Measurements from ENCODE around the gene GARIN3. TPM values are rescaled to one million over a fixed set of nuclear protein-coding genes. Genes with fewer than 3 reads are reported as not detected.
A peak's percentile ranks its signal among the peaks of the same experiment; 100 is the strongest.

The GARIN3 gene
- total RNA-seq, 2 experiments from 2014 or later = not detected

DNA sequence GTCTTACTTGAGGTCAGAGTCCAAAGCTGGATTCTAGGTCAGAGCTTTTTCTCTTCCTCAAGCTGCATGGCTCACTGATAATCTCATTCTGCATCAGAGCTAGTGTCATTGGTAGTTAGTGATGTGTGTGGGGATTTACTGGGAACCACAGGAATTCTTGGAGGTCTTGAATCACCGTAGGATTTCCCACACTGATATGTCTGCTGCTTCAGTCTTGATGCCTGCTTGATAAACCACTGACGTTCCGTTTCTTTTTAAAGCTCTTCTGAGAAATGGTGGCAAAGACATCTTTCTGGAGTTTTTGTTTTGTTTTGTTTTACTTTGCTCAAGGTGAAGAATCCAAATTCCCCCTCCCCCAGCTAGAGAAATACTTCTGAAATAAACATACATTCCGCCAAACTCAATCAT is 1.2 kb upstream of the GARIN3 start:
- Histone ChIP-seq H3K4me2 (ENCODE audit: low read length) (no peak overlapping the region), H3K4me1 (ENCODE audit: insufficient read depth, low read length, poor library complexity, severe bottlenecking) (peaks cover 10% of the 10 kb centered on the region), H3K79me2 (ENCODE audit: insufficient read depth, low read depth, low read length) (no peaks in the 10 kb centered on the region), H3K4me3 (ENCODE audit: low read depth, low read length, poor library complexity, severe bottlenecking) (no peak overlapping the region), H3K27ac (ENCODE audit: low read depth, low read length, poor library complexity, severe bottlenecking) (no peak overlapping the region), H3K9me3 (ENCODE audit: low read length) (peaks cover 5% of the 10 kb centered on the region; the same call in 1 of the 2 replicates), H3K36me3 (ENCODE audit: insufficient read depth, low read length) (no peaks in the 10 kb centered on the region), H2AFZ (ENCODE audit: low read length) (peak overlapping the region; percentile 52; the same call in 1 of the 2 replicates), H3K9me2 (ENCODE audit: insufficient read depth, low read length) (no peaks in the 10 kb centered on the region), H4K20me1 (ENCODE audit: insufficient read depth, low read length) (no peaks in the 10 kb centered on the region)
- no peak for DNase-seq (ENCODE audit: low spot score)
- POLR2A ChIA-PET = interaction anchor here (0.7 to 1.0 kb wide), 2 partner anchors 11 to 203 kb away, joined by 3 to 7 read pairs; no protein-coding TSS in a partner anchor
- TF ChIP-seq EZH2phosphoT487 (IDR thresholded peaks at IDR 0.05; ENCODE audit: borderline replicate concordance, low read depth, low read length) (no peak), CTCF (conservative IDR thresholded peaks at IDR 0.05; ENCODE audit: low read length) (no peak)
- CTCF ChIA-PET (ENCODE audit: unreplicated experiment) = no interaction called here
- intact Hi-C loops (cut with micrococcal nuclease; ENCODE audit: unreplicated experiment) = no loop called here
- no TSS peak for BruUV-seq (replicated peaks)

- no peak overlapping the region for H3K4me2 ChIP-seq (ENCODE audit: low read length)
- H3K4me1 ChIP-seq (ENCODE audit: insufficient read depth, low read length, poor library complexity, severe bottlenecking) = no peaks in the 10 kb centered on the region
- H3K79me2 ChIP-seq (ENCODE audit: insufficient read depth, low read depth, low read length) = no peaks in the 10 kb centered on the region
- no peaks in the 10 kb centered on the region for H3K9me2 ChIP-seq (ENCODE audit: insufficient read depth, low read length)
- no TSS peak for BruUV-seq (replicated peaks)
- DNase-seq (ENCODE audit: low spot score) = no peak
- H4K20me1 ChIP-seq (ENCODE audit: insufficient read depth, low read length) = no peaks in the 10 kb centered on the region
- CTCF ChIA-PET (ENCODE audit: unreplicated experiment) = no interaction called here
- POLR2A ChIA-PET = interaction anchor here (1.7 kb wide), 1 partner anchor 23 kb away, joined by 5 read pairs; the partner anchor contains the start of gene MED7
- H2AFZ ChIP-seq (ENCODE audit: low read length) = no peak overlapping the region
- peaks cover 2% of the 10 kb centered on the region; the same call in 1 of the 2 replicates for H3K9me3 ChIP-seq (ENCODE audit: low read length)
- intact Hi-C loops (cut with micrococcal nuclease; ENCODE audit: unreplicated experiment) = no loop called here
- H3K27ac ChIP-seq (ENCODE audit: low read depth, low read length, poor library complexity, severe bottlenecking) = no peak overlapping the region
- H3K36me3 ChIP-seq (ENCODE audit: insufficient read depth, low read length) = no peaks in the 10 kb centered on the region
- TF ChIP-seq EZH2phosphoT487 (IDR thresholded peaks at IDR 0.05; ENCODE audit: borderline replicate concordance, low read depth, low read length) (no peak), CTCF (conservative IDR thresholded peaks at IDR 0.05; ENCODE audit: low read length) (no peak)
- no peak overlapping the region for H3K4me3 ChIP-seq (ENCODE audit: low read depth, low read length, poor library complexity, severe bottlenecking)
These were observed 396 bp downstream of the GARIN3 start for GRCh38 chr5:157165668-157166067.

- ChIA-PET CTCF (ENCODE audit: unreplicated experiment) (no interaction called here), POLR2A (interaction anchor here (1.7 kb wide), 1 partner anchor 22 kb away, joined by 5 read pairs; the partner anchor contains the start of gene MED7)
- H3K27ac ChIP-seq (ENCODE audit: low read depth, low read length, poor library complexity, severe bottlenecking) = no peak overlapping the region
- no peaks in the 10 kb centered on the region for H4K20me1 ChIP-seq (ENCODE audit: insufficient read depth, low read length)
- no peaks in the 10 kb centered on the region for H3K9me3 ChIP-seq (ENCODE audit: low read length)
- intact Hi-C loops (cut with micrococcal nuclease; ENCODE audit: unreplicated experiment) = no loop called here
- H3K4me1 ChIP-seq (ENCODE audit: insufficient read depth, low read length, poor library complexity, severe bottlenecking) = no peaks in the 10 kb centered on the region
- no peaks in the 10 kb centered on the region for H3K9me2 ChIP-seq (ENCODE audit: insufficient read depth, low read length)
- H3K79me2 ChIP-seq (ENCODE audit: insufficient read depth, low read depth, low read length) = no peaks in the 10 kb centered on the region
- no peak overlapping the region for H2AFZ ChIP-seq (ENCODE audit: low read length)
- no peak for DNase-seq (ENCODE audit: low spot score)
- H3K4me3 ChIP-seq (ENCODE audit: low read depth, low read length, poor library complexity, severe bottlenecking) = no peak overlapping the region
- H3K4me2 ChIP-seq (ENCODE audit: low read length) = no peak overlapping the region
- H3K36me3 ChIP-seq (ENCODE audit: insufficient read depth, low read length) = no peaks in the 10 kb centered on the region
- no peak for TF ChIP-seq CTCF (conservative IDR thresholded peaks at IDR 0.05; ENCODE audit: low read length)
- TF ChIP-seq EZH2phosphoT487 (IDR thresholded peaks at IDR 0.05; ENCODE audit: borderline replicate concordance, low read depth, low read length) = no peak
- no TSS peak for BruUV-seq (replicated peaks)
These were observed 803 bp downstream of the GARIN3 start for GRCh38 chr5:157165261-157165660.

Data from OCI-LY7 (cell line).